Stimulated activated CD4-positive, alpha-beta T cell treated with anti-CD3 and anti-CD28 coated beads, TNF-alpha, amount 100 ng/mL, for 24 hours (primary cell): ENCODE measurements around the gene ARAP1.
"Not testable (repeated sequence)": the region's sequence is repeated elsewhere in the genome, so short reads cannot be mapped to it uniquely, and the experiment has no call there.

Experiments
- DNase-seq, 3 experiments: peaks; one replicate each; pipeline ENCODE4 v3.0.0-alpha.2; 2020; ENCODE audit warnings: low read depth in 3 of 3

The ARAP1 gene

GRCh38 chr11:72752088-72752914, at the start of gene ARAP1:
Gene ARAP1, minus strand, starts transcription at chr11:72752408. Its CDS starts 25,280 bp downstream, at chr11:72727128.
- peak; percentile 52 to 70 (median 56) for DNase-seq

DNA sequence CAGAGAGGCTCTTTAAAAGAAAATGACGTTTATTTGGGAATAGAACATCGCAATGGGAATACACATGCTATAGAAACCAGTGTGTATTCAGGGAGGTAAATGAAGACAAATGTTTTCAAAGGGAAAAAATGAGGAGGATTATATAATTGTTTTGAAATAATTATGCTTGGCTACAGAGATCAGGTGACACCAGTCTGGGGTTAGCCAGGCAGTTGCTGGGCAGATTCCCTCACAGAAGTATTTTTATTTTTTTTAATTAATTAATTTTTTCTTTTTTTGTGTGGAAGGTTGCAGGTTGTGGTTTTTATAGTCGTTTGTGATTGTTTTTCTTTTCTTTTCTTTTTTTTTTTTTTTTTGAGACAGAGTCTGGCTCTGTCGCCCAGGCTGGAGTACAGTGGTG, 47.2 kb upstream of the ARAP1 start:
- no peak for DNase-seq

GRCh38 chr11:72798361-72798760, 46.2 kb upstream of the ARAP1 start:
- DNase-seq = no peak

GRCh38 chr11:72793425-72794367, 41.5 kb upstream of the ARAP1 start, which contains the start of gene STARD10:
Gene STARD10, minus strand, starts transcription at chr11:72794047. Its CDS starts 12,866 bp downstream, at chr11:72781181.
- peak; percentile 86 to 91 (median 88) for DNase-seq

DNA sequence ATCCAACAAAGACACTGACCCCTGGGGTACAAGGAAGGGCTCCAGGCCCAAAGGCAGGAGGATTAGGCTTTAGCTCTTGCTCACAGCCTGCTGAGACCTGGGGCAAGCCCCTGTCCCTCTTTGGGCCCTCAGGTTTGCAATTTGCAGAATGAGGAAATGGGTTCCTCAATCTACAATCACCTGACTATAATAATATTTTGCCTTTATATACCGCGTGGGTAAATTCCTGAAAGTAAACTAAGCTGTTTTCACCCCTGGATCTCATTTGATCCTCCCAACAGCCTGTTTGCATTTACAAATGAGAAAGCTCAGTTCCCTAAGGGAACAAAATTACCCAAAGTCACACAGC, 40.8 kb upstream of the ARAP1 start:
- no peak for DNase-seq

DNA sequence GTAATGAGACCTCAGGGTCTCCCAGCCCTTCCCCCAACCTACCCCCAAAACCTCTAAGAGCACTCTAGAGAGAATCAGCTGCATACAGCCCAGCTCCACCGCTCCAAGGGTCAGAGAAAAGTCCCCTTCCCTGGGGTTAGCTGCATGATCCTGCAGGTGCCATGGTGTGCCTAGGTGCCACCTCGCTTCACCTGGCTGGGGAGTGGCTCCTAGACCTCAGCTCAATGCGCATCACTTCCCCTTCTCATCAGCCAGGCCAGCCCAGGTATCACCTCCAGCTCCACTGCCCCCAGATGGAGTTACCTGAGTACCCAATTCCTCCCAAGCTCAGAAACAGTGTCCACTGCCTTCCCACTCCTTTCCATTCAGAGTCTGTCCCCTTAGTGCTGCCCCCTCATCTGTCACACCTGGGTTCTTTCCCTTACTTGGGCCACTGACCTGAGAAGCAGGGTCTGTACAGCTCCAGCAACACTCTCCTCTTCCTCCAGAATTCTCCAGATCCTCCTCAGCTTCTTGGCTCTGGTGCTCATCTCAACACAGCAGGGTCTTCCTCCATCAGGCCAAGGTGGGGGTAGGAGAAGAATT, 40.3 kb upstream of the ARAP1 start:
- no peak for DNase-seq

- not testable (repeated sequence) for DNase-seq
These were observed 39.0 kb upstream of the ARAP1 start for GRCh38 chr11:72791228-72791627.

GRCh38 chr11:72789493-72790131, 37.4 kb upstream of the ARAP1 start:
- DNase-seq = no peak

DNA sequence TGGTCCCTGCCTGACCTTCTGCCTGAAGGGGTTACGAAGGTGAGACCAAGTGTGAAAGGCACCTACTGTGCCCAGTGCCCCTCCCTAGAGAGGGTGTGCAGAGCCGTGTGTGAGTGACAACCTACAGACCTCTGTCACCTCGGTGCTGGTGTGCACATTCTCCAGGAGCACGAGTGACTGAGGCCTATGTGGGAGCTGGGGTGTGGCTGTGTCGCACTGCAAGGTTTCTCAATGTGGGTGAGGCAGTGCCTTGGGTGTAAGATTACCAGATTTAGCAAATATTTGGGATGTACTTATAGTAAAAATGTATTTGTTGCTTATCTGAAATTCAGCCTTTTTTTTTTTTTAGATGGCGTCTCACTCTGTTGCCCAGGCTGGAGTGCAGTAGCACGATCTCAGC, 36.0 kb upstream of the ARAP1 start:
- no peak for DNase-seq

GRCh38 chr11:72787216-72788104, 35.3 kb upstream of the ARAP1 start:
- no peak for DNase-seq

GRCh38 chr11:72786305-72787215, 34.4 kb upstream of the ARAP1 start:
- DNase-seq = no peak

GRCh38 chr11:72784662-72785061, 32.5 kb upstream of the ARAP1 start:
- no peak for DNase-seq

- no peak for DNase-seq
These were observed 31.1 kb upstream of the ARAP1 start for GRCh38 chr11:72783144-72783905.

GRCh38 chr11:72782081-72782920, 30.1 kb upstream of the ARAP1 start:
- DNase-seq = no peak

DNA sequence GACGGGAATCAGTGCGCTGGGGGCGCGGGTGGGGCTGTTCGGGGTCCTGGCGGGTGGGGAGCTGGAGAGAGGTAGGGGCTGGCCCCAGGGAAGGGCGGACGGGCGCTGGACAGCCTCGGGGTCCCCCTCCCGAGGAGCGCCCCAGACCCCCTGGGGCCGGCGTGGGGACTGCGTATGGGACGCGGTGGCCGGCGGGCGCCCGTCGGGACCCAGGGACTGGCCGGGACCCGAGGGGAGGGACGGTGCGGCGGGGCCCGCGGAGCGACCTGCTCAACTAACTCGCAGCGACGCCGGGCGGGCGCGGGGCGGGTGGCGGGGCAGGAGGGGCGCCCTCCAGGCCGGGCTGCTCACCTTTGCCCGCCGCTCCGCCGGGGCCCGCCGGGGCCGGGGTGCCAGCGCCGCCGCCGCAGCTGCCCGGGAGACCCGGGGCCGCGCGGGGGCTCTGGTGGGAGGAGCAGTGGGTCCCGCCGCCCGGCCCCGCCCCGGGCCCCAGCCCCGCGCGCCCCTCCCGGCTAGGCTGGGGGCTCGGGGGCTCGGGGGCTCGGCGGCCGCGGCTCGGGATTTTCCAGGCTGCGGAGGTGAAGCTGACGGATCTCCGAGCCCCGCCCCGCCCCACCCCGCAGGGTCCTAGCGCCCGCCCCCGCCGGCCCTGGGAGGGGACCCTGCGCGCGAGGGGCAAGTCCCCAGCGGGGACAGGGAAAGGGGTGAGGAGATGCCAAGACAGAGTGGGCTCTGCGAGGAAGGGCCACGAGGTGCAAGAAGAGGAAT, 29.3 kb upstream of the ARAP1 start:
- DNase-seq = peak; percentile 15 to 52 (median 15)

DNA sequence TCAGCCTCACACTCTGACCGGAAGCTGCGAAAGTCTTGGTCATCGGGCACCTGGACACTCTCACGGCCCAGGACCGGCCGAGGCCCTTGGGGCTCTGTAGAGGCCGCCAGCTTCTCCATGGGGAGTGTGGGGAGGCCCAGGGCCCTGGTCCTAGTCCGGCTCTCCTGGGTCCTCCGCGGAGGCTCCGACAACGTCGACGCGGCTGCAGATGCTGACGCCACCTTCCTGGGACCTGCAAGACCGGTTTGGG, 28.8 kb upstream of the ARAP1 start:
- no peak for DNase-seq

- no peak for DNase-seq
These were observed 28.3 kb upstream of the ARAP1 start for GRCh38 chr11:72780296-72781062.
